Right renal pelvis (tissue), 4 donors: ENCODE results near the gene ZNF519. TPM values are rescaled to one million over a fixed set of nuclear protein-coding genes. Genes with fewer than 3 reads are reported as not detected.
A peak's percentile ranks its signal among the peaks of the same experiment; 100 is the strongest.

Source experiments
- DNase-seq, 4 donors: peaks; one replicate each; pipeline ENCODE4 v3.0.0-alpha.2; 2013; ENCODE audit warnings: low read depth in 4 of 4, low spot score in 3 of 4, missing footprints in 1 of 4
- polyA plus RNA-seq, 4 donors: library from polyadenylated mRNA; unstranded; fragments of 120-200 nt; gene quantifications; one replicate each; pipeline ENCODE4 v1.2.1, GENCODE V29; 2013; ENCODE audit not compliant: insufficient read length in 4 of 4

The ZNF519 gene
- polyA plus RNA-seq, 4 donors, result 9.9 to 14.0 (median 12.0) TPM

DNA sequence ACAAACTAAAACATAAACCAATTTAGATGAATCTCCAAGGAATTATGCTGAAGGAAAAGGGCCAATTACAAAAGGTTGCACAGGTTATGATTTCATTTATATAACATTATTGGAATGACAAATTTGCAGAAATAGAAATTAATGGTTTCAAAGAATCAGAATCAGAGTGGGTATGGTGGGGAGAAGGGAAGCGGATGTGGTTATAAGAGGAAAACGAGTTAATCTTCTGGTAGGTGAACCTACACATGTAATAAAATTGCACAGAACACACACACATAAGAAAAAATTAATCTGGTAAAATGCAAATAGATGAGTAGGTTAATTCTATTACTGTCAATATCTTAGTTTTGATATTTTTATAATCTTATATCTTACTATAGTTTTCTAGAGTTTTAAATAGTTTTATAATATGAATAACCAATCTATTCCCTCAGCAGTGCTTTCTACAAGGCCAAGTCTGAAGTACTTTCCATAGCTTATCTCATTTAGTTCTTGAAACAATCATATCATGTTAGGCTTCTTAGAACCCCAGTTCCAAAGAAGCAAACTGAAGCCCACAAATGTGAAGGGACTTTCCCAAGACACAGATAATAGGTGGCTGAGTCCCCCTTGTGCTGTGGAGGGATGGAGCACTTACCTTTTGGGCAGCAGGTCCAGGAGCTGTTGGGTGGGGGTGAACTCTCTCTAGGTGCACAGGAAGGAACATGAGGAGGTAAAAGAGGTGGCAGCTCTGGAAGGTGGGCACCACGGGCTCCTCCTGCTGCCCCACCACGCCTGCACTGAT, 31.5 kb downstream of the ZNF519 start:
- DNase-seq, result no peak

DNA sequence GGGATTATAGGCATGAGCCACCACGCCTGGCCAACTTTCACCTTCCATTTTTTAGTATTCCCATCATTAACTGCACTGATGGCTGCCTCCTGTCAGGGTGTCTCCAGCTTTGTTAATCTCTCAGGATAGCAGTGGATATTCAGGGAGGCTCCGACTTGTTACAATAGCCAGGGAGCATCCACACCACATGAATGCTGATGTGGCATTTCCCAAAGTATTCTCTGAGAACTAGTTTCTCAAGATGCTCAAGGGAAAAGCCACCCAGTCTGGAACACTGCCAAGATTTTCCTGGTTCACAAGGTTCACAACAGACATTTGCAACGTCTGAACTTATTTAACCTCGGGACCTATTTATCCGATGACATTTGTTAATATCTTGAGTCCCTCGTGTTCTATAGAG, 33.8 kb downstream of the ZNF519 start:
- no peak for DNase-seq

DNA sequence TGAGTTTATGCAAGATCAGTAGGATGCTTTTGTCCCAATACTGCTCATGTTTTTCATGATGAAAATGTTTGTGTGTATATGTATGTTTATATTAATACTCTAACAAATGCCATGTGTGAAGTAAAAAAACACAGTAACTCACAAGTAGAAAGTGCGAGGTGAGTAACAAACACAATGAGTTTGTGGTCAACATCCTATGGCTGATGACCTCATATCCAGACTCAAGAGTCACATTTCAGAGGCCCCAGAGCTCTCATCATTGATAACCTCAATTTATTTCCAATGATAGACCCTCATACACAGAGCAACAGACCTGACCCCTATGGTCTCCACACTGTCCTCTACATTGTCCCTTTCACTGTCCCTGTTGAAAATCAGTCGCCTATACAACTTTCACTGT, 34.5 kb downstream of the ZNF519 start:
- DNase-seq, result no peak

DNA sequence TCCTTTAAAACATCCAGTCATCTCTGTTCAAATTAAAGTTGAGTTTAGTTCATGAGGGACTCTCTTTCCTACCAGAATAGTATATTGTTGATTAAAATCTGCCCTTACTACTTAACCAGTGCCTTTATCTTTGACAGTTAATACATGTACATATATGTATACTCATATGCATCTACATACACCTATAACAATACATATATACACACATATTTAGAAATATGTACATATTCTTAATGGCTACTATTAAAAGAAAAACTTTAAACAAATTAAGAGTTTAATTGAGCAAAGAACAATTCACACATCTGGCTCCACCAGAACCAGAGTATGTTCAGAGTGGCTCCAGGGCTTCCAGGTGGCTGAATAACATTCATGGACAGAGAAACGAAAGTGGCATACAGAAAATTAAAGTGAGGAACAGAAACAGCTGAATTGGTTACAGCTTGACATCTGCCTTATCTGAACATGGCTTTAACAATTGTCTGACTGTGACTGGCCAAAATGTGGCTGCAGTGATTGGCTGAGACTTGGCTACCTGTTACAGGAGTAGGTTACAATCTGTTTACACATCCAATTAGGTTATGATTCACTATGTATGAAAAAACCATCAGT, 38.8 kb downstream of the ZNF519 start:
- DNase-seq, result no peak

DNA sequence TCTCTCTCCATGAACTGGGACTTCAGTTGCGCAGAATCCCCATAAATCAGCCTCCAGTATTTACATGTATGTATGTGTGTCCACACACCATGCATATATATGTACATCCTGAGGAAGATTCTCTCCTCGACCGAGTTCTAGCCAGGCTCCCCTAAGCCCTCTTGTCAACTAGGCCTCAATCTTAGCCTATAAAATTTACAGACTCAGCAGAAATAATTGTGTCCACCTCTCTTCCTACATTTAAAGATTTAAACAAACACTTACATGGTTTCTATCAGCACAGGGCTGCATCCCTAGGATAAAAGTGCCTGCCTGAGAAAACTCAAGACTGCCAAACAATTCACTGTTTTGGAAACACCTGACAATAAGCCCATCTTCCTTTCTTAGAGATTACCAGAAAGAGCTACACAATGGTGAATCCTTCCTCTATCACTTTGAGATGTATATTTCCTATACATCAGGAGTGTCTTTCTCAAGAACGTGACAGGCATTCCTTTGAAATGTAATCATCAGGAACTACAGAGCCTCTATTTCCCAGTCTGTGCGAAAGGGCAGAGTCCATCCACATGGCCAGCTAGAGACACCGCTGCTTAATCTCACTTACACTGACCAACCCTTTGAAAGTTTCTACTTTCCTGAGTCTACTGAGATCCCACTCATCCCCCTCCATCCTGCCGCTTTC, 39.5 kb downstream of the ZNF519 start:
- DNase-seq, result no peak

DNA sequence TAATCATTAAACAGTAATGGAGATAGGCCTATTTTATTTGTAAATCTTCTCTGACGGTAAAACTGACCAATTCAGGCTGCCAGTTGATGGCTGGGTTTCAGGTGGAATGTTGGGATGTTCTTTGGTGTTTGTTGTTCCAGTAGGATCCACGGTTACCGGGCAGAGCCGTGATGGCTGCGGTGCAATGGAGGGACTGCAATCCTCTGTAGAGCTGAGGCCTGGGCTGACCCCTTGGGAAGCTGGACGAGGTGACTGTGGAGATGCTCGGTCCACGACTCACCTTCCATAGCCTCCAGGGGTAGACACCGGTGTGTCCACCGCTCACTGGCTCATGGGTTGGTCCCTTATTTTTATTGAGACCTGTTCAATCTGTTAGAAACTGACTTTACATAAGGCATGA, 42.5 kb downstream of the ZNF519 start:
- no peak for DNase-seq

DNA sequence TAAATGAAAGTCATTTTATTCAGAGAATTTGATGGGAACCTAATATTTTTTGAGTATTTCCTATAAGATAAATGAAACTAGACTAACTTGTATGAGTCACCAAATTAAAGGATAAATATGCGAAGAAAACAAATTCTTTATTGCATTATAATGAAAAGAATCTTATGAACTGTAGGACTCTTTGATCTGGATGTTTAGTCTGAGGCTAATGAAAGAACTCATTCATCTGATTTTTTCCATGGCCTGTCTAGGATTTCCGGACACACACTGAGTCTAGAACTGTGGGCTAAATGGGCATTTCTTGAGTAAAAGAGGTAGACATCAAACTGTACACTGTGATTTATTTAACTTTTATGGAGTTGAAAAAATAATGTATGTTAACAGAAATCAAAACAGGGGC, 43.0 kb downstream of the ZNF519 start:
- DNase-seq, result no peak

DNA sequence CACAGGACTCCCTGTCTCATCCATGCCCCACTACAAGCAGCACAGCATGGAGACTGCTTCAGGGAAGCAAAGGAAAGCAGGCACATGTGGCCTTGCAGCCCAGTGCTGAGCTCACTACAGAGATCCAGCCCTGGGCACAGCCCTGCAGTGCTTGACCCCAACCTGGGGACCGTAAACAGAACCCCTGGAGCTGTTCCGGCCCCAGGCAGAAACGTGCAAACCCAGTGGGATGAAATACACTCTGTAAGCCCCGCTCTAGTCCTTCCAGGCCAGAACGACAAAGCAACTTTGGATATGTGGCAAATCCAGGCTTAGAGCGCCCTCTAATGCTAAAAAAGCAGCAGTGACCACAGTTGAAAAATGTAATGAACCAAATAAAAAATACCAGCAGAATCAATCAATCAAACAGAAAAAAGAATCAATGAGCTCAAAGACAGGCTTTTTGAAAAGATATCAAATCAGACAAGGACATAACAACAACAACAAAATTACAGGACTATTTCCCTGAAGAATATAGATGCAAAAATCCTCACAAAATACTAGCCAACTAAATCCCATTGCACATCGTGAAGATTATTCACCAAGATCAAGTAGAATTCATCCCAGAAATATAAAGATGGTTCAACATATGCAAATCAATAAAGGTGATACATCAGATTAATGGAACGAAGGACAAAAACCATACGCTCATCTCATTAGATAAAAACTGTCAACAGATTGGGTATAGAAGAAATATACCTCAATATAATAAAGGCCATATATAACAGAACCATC, 45.6 kb downstream of the ZNF519 start:
- peak; percentile 28 to 40 (median 32) for DNase-seq

DNA sequence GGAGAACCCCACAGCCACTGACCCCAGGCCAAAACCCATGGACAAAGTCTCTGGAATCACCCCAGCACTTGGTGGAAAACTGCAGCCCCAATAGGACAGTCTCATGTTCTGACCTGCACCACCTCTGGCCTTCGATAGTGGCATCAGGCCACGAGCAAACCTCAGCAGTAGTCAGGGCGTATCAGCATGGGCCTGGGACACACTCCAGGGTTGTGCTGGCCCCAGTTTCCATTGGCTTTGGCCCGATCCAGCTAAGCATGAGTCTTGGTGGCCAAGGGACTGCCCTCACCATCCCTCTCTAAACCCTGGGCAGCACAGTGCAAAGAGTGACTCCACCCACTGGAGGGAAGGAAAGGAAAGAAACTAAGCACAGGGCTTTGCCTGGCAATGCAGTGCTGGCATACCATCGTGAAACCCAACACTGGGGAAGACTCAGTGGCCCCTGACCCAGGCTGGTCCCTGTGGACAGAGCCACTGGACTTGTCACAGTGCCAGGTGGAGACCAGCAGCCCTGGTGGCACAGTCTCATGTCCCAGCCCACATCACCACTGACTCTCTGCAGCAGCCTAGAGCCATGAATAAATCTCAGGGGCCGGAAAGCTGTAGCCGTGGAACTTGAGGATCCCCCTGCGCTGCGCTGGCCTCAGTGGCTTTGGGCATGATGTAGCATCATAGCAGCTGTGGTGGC, 46.3 kb downstream of the ZNF519 start:
- no peak for DNase-seq

DNA sequence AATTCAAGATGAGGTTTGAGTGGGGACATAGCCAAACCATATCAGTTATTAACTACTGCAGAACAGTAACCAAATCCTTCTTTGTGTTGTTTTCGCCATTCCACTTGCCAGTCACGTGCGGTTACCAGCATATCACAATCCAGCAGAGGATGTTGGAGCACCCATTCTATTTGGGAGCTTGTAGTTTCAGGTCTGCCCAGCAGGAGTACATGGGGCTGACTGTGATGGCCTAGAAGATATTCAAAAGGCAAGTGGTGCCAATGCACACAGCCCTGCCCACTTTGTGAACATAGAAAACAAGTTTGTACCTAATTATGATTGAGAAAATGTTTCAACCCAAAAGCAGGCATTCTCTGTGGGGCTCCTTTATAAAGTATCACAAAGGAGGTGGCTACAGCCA, 57.0 kb downstream of the ZNF519 start:
- DNase-seq, result no peak

DNA sequence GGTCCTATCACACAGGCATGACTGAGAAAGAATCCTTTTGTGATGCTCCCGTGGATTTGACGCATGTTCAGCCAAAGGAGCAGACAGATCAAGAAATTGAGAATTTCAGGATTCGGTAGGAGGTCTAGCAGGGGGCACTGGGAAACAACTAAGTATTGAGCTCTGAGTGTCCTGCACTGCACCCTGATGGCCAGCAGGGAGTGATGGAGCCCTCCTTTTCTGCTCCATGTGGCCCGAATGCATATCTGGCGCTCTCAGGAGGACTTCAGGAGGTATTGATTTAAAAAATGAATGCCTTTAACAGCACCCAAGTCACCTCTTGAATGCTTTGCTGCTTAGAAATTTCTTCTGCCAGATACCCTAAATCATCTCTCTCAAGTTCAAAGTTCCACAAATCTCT, 58.0 kb downstream of the ZNF519 start:
- DNase-seq, result no peak

DNA sequence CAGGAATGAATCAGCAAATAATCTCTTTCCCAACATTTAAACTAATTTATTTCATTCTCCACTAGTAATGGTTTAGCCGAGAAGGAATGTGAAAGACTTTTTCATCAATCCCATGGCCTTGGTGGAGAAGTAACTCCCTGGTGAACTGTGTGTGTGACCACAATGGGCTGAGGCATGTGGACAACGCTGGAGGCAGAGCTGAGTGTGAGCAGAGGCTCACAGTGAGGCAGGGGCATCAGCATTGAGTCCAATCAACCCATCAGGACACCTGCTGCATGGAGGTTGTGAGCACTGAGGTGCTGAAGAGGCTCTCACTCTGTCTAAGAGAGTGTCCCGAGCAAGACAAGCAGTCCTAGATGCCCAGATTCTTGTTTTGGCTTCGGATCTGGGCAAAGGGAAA, 78.6 kb downstream of the ZNF519 start:
- no peak for DNase-seq

Other genes with a start within 250 kb of the ZNF519 start
- gene MC2R, start 216.9 kb downstream of the ZNF519 start, polyA plus RNA-seq, result not detected